Measurements from ENCODE around the gene ZNF700.

- TF ChIP-seq, protein P1, sequence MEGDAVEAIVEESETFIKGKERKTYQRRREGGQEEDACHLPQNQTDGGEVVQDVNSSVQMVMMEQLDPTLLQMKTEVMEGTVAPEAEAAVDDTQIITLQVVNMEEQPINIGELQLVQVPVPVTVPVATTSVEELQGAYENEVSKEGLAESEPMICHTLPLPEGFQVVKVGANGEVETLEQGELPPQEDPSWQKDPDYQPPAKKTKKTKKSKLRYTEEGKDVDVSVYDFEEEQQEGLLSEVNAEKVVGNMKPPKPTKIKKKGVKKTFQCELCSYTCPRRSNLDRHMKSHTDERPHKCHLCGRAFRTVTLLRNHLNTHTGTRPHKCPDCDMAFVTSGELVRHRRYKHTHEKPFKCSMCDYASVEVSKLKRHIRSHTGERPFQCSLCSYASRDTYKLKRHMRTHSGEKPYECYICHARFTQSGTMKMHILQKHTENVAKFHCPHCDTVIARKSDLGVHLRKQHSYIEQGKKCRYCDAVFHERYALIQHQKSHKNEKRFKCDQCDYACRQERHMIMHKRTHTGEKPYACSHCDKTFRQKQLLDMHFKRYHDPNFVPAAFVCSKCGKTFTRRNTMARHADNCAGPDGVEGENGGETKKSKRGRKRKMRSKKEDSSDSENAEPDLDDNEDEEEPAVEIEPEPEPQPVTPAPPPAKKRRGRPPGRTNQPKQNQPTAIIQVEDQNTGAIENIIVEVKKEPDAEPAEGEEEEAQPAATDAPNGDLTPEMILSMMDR (IDR thresholded peaks at IDR 0.05), result no peak
- TF ChIP-seq POLR2A (IDR thresholded peaks at IDR 0.05), result no peak
These were observed 37.7 kb upstream of the ZNF700 start for GRCh38 chr19:11887234-11887610.

Measured in Peyer's patch (tissue), 4 donors.